HepG2 (cell line): ENCODE results near the gene CDC6. TPM values are rescaled to one million over a fixed set of nuclear protein-coding genes. Genes with fewer than 3 reads are reported as not detected.
A peak's percentile ranks its signal among the peaks of the same experiment; 100 is the strongest.

Experiments used
- ARNT ChIP-seq: fragments of 450-650 bp; IDR thresholded peaks from 2 replicates; pipeline ENCODE4 v1.6.1; 2017
- CHD4 ChIP-seq: fragments of 200-600 bp; sonication (generic); IDR thresholded peaks from 2 replicates; pipeline ENCODE4 v1.7.0; 2017; ENCODE audit warnings: mild to moderate bottlenecking, low read length, borderline replicate concordance
- CREM ChIP-seq, 2 experiments: sonication (generic) in 1 of 2; formaldehyde crosslinking in 1 of 2; IDR thresholded peaks; 2 replicates each; pipeline versions ENCODE4 v1.4.0 to v1.6.1; 2016 to 2020; ENCODE audit warnings: antibody characterized with exemption in 1 of 2, mild to moderate bottlenecking in 1 of 2, missing genetic modification reagents in 1 of 2
- EED ChIP-seq: sonication (generic); formaldehyde crosslinking; IDR thresholded peaks from 2 replicates; pipeline ENCODE4 v1.5.0; 2020; ENCODE audit warnings: mild to moderate bottlenecking, missing genetic modification reagents
- FOSL2 ChIP-seq: sonication (generic); formaldehyde crosslinking; IDR thresholded peaks from 2 replicates; pipeline ENCODE4 v1.4.0; 2020; ENCODE audit warnings: missing genetic modification reagents
- KLF16 ChIP-seq, 2 experiments: sonication (generic) in 1 of 2; formaldehyde crosslinking in 1 of 2; IDR thresholded peaks; 2 replicates each; pipeline versions ENCODE4 v1.6.1 to v1.8.0; 2016 to 2023; ENCODE audit warnings: missing genetic modification reagents in 2 of 2, missing compliant biosample characterization in 1 of 2
- POLR2G ChIP-seq: fragments of 200-400 bp; formaldehyde crosslinking; IDR thresholded peaks from 2 replicates; pipeline ENCODE4 v1.6.1; 2018; ENCODE audit warnings: mild to moderate bottlenecking, low read depth, low read length, moderate library complexity
- RFXANK ChIP-seq: IDR thresholded peaks from 2 replicates; pipeline ENCODE4 v1.6.1; 2016
- SMC3 ChIP-seq: IDR thresholded peaks from 2 replicates; pipeline ENCODE4 v1.6.1; 2011; ENCODE audit warnings: low read length, improper control_type of control experiment
- SNRNP70 ChIP-seq: fragments of 200-400 bp; formaldehyde crosslinking; IDR thresholded peaks from 2 replicates; pipeline ENCODE4 v1.6.1; 2017; ENCODE audit warnings: mild to moderate bottlenecking, low read depth, low read length, moderate library complexity
- SOX6 ChIP-seq, 2 experiments: fragments of 450-650 bp in 1 of 2; sonication (generic) in 1 of 2; formaldehyde crosslinking in 1 of 2; IDR thresholded peaks; 2 replicates each; pipeline versions ENCODE4 v1.4.0 to v1.6.1; 2017 to 2020; ENCODE audit warnings: antibody characterized with exemption in 1 of 2, mild to moderate bottlenecking in 1 of 2, missing genetic modification reagents in 1 of 2
- ZBTB1 ChIP-seq: sonication (generic); formaldehyde crosslinking; IDR thresholded peaks from 2 replicates; pipeline ENCODE4 v1.4.0; 2020; ENCODE audit warnings: missing genetic modification reagents, borderline replicate concordance
- ZBTB7A ChIP-seq: sonication (generic); formaldehyde crosslinking; IDR thresholded peaks from 2 replicates; pipeline ENCODE4 v1.8.0; 2022; ENCODE audit warnings: mild to moderate bottlenecking, missing genetic modification reagents
- ZFP90 ChIP-seq: sonication (generic); formaldehyde crosslinking; IDR thresholded peaks from 2 replicates; pipeline ENCODE4 v1.8.0; 2022; ENCODE audit warnings: missing genetic modification reagents, mild to moderate bottlenecking, inconsistent platforms, borderline replicate concordance
- ZNF20 ChIP-seq: sonication (generic); formaldehyde crosslinking; IDR thresholded peaks from 2 replicates; pipeline ENCODE4 v1.4.0; 2020; ENCODE audit warnings: mild to moderate bottlenecking, moderate library complexity, missing genetic modification reagents
- ZNF205 ChIP-seq: IDR thresholded peaks from 2 replicates; pipeline ENCODE4 v1.6.1; 2018; ENCODE audit warnings: missing biosample characterization, missing genetic modification reagents
- ZNF333 ChIP-seq: sonication (generic); formaldehyde crosslinking; IDR thresholded peaks from 2 replicates; pipeline ENCODE4 v1.4.0; 2020; ENCODE audit warnings: mild to moderate bottlenecking, missing genetic modification reagents, borderline replicate concordance
- ZNF713 ChIP-seq: sonication (generic); formaldehyde crosslinking; IDR thresholded peaks from 2 replicates; pipeline ENCODE4 v1.4.0; 2020; ENCODE audit warnings: mild to moderate bottlenecking, missing genetic modification reagents
- ZNF761 ChIP-seq: sonication (generic); formaldehyde crosslinking; conservative IDR thresholded peaks from 2 replicates; pipeline ENCODE4 v1.4.0; 2020; ENCODE audit warnings: mild to moderate bottlenecking, missing genetic modification reagents
- ZNF776 ChIP-seq: sonication (generic); formaldehyde crosslinking; IDR thresholded peaks from 2 replicates; pipeline ENCODE4 v1.4.0; 2020; ENCODE audit warnings: mild to moderate bottlenecking, missing genetic modification reagents
- ZSCAN21 ChIP-seq: sonication (generic); formaldehyde crosslinking; IDR thresholded peaks from 2 replicates; pipeline ENCODE4 v1.8.0; 2022; ENCODE audit warnings: mild to moderate bottlenecking, missing genetic modification reagents, moderate library complexity, borderline replicate concordance
- polyA plus RNA-seq, 8 experiments: library from polyadenylated mRNA; depleted of rRNA in 3 of 8; stranded (reverse) in 7 of 8; unstranded in 1 of 8; fragments of >200 nt; fragmentation: Illumina TruSeq in 4 of 8; extraction: Trizol in 4 of 8; gene quantifications; 2 replicates each; pipeline versions ENCODE4 v1.2.1 to v1.2.3, GENCODE V29; 2011 to 2016; ENCODE audit warnings: low read depth in 4 of 8, missing spikeins in 1 of 8, mixed read lengths in 1 of 8; ENCODE audit not compliant: insufficient read depth in 1 of 8
- total RNA-seq, 5 experiments: library from RNA; depleted of rRNA; stranded (reverse); fragments of >200 nt; fragmentation: Illumina TruSeq; extraction: Trizol; gene quantifications; 2 replicates each; pipeline ENCODE4 v1.2.3, GENCODE V29; 2016; ENCODE audit warnings: low read depth in 1 of 5
- TF ChIP-seq, protein P1 (sequence below): sonication (generic); formaldehyde crosslinking; IDR thresholded peaks from 2 replicates; pipeline ENCODE4 v1.4.0; 2020; ENCODE audit warnings: mild to moderate bottlenecking, missing genetic modification reagents
- TF ChIP-seq, protein P2 (sequence below): sonication (generic); formaldehyde crosslinking; IDR thresholded peaks from 2 replicates; pipeline ENCODE4 v1.4.0; 2020; ENCODE audit warnings: missing genetic modification reagents

The CDC6 gene
- total and polyA plus RNA-seq, 2 of the 13 experiments (the other 11 are each of a cell fraction or from before 2014, with no cell fraction given) = 17.4 to 114 TPM

DNA sequence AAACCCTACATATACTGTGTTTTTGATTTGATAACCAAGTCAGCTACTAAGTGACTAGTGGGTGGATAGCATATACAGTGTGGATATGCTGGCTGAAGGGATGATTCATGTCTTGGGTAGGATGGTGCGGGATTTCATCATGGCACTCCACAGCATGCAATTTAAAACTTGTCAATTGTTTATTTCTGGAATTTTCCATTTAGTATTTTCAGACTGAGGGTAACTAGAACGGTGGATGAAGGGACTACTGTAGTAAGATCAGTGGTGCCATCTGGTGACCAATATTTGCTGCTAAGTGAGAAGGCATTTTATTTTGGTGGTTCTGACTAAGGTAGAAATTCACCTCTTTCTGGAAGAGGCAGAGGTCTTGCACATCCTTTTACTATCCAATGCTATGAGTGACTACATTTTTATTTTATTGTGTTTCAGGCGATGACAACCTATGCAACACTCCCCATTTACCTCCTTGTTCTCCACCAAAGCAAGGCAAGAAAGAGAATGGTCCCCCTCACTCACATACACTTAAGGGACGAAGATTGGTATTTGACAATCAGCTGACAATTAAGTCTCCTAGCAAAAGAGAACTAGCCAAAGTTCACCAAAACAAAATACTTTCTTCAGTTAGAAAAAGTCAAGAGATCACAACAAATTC lies 3.1 kb downstream of the CDC6 start (continued):
- TF ChIP-seq ZNF20 (CRISPR knock-in tag) (no peak), POLR2G (no peak), FOSL2 (peak; percentile 85), SOX6 (IDR thresholded peaks at IDR 0.05) (no peak), SOX6 (CRISPR knock-in tag; IDR thresholded peaks at IDR 0.05) (peak; percentile 1; the same call in 1 of the 2 replicates), ZNF205 (CRISPR knock-in tag) (0 out of 2 replicates have a peak, but pooled peaks have one; percentile 19), ZBTB1 (CRISPR knock-in tag) (no peak), EED (CRISPR knock-in tag) (no peak), KLF16 (CRISPR knock-in tag; IDR thresholded peaks at IDR 0.05) (peak in 1 of 2 experiments; percentile 24; a peak in 1 of 4 replicates), RFXANK (no peak), CHD4 (no peak), ZNF761 (CRISPR knock-in tag) (no peak), CREM (IDR thresholded peaks at IDR 0.05) (no peak), CREM (CRISPR knock-in tag; IDR thresholded peaks at IDR 0.05) (no peak), ZBTB7A (CRISPR knock-in tag) (no peak), ZNF713 (CRISPR knock-in tag) (no peak), SMC3 (peak; percentile 93), ZNF776 (CRISPR knock-in tag) (no peak), ZNF333 (CRISPR knock-in tag) (no peak), ZSCAN21 (CRISPR knock-in tag) (no peak), ARNT (no peak), ZFP90 (CRISPR knock-in tag) (no peak), SNRNP70 (no peak)
- TF ChIP-seq, protein P1, sequence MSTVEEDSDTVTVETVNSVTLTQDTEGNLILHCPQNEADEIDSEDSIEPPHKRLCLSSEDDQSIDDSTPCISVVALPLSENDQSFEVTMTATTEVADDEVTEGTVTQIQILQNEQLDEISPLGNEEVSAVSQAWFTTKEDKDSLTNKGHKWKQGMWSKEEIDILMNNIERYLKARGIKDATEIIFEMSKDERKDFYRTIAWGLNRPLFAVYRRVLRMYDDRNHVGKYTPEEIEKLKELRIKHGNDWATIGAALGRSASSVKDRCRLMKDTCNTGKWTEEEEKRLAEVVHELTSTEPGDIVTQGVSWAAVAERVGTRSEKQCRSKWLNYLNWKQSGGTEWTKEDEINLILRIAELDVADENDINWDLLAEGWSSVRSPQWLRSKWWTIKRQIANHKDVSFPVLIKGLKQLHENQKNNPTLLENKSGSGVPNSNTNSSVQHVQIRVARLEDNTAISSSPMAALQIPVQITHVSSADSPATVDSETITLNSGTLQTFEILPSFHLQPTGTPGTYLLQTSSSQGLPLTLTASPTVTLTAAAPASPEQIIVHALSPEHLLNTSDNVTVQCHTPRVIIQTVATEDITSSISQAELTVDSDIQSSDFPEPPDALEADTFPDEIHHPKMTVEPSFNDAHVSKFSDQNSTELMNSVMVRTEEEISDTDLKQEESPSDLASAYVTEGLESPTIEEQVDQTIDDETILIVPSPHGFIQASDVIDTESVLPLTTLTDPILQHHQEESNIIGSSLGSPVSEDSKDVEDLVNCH (CRISPR knock-in tag) = no peak
- TF ChIP-seq, protein P2, sequence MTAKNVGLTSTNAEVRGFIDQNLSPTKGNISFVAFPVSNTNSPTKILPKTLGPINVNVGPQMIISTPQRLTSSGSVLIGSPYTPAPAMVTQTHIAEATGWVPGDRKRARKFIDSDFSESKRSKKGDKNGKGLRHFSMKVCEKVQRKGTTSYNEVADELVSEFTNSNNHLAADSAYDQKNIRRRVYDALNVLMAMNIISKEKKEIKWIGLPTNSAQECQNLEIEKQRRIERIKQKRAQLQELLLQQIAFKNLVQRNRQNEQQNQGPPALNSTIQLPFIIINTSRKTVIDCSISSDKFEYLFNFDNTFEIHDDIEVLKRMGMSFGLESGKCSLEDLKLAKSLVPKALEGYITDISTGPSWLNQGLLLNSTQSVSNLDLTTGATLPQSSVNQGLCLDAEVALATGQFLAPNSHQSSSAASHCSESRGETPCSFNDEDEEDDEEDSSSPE (CRISPR knock-in tag) = no peak
